ENCODE results near the gene PLEKHM1. TPM values are rescaled to one million over a fixed set of nuclear protein-coding genes. Genes with fewer than 3 reads are reported as not detected.

PLEKHM1 gene
- total RNA-seq, 1 experiment from 2014 or later = 8.5 TPM

DNA sequence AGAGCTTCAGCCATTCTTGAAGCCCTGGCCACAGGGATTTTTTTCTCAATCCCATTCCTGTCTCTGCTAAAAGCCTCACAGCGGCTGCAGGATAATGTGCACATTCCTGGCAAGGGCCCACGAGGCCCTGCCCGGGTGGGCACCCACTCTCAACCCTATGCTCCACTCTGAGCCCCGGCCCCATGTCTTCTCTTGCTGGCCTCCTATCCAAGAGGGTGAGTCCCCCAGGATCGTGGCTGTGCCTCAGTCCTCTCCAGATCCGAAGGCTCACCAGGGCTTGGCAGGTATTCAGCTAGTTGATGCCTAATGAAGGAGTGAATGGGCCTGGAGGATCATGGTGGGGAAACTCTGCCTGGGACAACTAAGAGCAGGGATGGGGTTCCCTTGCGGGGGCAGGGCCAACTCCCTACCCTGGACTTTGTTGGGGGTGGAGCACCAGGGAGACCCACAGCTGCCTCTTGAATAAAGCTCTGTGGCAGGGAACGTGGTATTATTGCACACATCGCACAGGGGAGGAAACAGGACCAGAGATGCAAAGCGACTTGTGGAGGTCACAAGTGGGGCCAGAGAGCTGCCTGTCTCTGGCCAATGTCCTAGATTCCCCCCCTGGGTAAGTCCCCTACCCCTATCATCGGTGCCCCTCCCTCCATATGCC, 63.2 kb downstream of the PLEKHM1 start:
- no peak for DNase-seq (ENCODE audit: low spot score)

DNA sequence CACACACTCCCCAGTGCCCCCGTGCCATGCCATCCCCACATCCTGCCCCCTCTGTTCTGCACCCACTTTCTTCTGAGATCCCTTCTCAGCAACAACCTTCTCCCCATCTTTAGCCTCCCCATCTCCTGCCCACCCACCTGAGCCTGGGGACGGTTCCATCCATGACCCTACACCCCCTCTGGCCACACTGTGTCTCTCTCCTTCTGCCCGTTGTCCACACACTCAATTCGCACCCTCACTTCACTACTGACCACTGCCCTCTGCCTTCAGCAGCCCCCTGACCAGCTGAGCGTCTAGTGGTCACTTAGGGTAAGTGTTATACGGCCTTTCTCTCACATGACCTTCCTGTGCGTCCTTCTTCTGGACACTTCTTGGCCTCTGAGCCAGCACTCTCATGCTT, 64.0 kb downstream of the PLEKHM1 start:
- no peak for DNase-seq (ENCODE audit: low spot score)

DNA sequence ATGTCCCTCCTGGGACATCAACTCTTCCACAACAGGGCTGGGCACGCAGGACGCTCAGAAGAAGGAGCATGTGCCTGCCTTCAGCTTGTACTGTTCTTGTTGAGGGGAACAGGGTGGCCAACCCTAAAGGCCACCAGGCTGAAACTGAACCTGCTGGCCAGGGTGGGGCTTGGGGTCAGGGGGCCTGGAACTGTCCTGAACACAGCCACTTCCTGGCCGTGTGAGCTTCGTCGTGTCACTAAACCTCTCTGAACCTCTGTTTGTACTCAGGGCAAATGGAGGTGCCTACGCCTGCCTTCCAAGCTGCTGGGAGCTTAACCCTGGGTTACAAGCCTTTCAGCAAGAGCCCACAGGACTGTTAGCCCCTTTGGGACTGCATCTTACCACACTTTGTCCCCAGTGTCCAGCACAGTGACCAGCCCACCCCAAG, 64.5 kb downstream of the PLEKHM1 start:
- DNase-seq (ENCODE audit: low spot score) = no peak

GRCh38 chr17:45425125-45425983, 65.2 kb downstream of the PLEKHM1 start:
- DNase-seq (ENCODE audit: low spot score) = peak; percentile 77

GRCh38 chr17:45424769-45425124, 65.8 kb downstream of the PLEKHM1 start:
- DNase-seq (ENCODE audit: low spot score) = no peak

GRCh38 chr17:45423975-45424335, 66.6 kb downstream of the PLEKHM1 start:
- DNase-seq (ENCODE audit: low spot score) = no peak

GRCh38 chr17:45423304-45423974, 67.1 kb downstream of the PLEKHM1 start:
- DNase-seq (ENCODE audit: low spot score) = no peak

- no peak for DNase-seq (ENCODE audit: low spot score)
These were observed 75.3 kb downstream of the PLEKHM1 start for GRCh38 chr17:45414990-45415881.

DNA sequence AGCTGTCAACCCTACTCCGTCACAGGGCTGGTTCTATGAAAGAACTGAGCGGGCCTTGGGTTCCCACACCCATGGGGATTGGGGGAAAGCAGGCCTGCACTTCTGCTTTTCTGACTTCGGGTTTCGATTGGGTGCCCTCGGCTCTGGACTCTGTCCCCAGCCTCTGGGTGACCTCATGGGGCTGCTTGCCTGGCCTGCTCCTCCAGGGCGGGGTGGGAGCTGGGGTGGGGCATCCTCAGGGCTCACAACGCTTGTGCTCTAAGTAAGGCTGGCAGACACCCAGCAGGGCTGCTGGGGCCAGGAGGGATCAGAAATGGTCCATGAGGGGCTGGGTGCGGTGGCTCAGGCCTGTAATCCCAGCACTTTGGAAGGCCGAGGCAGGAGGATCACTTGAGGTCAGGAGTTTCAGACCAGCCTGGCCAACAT, 77.0 kb downstream of the PLEKHM1 start:
- no peak for DNase-seq (ENCODE audit: low spot score)

- no peak for DNase-seq (ENCODE audit: low spot score)
These were observed 79.0 kb downstream of the PLEKHM1 start for GRCh38 chr17:45411348-45412105.

- DNase-seq (ENCODE audit: low spot score) = no peak
These were observed 80.1 kb downstream of the PLEKHM1 start for GRCh38 chr17:45410144-45411091.

DNA sequence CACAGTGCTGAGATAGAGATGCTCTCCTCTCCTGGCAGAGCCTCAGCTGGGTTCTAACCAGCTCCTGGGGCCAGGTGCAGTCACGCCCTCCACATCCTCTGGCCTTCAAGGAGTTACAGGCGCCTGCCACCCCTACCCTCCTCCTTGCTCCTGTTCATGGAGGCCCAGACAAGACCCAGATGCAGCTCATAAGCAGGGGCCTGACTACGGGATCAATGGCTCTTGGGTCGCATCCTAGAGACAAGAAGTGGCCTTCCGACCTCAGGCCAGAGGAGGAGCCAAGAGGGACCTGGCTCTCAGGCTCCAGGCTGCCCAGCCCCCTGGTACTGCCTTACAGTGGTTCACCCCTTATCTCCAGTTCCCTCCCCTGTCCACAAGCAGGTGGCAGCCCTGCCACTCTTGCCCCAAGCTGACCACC, 80.9 kb downstream of the PLEKHM1 start:
- DNase-seq (ENCODE audit: low spot score) = no peak

GRCh38 chr17:45408611-45409421, 81.7 kb downstream of the PLEKHM1 start:
- no peak for DNase-seq (ENCODE audit: low spot score)

DNA sequence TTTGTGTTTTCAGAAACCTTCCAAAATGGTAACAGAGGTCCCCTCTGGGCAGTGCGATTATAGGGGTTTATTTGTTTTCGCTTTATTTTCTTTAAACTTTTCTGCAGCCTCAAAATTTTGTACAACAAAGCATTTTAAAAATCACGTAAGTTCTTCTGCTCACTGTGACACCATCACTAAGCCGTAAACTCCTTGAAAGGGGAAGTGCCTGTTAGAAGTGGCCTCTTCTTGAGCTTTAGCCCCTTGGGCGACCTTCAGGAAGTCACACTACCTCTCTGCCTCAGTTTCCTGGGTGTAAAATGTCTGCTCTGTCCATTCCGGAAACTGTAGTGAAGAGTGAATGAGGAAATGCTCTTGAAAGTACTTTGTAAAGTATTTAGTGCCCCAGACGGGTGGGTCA, 84.4 kb downstream of the PLEKHM1 start:
- no peak for DNase-seq (ENCODE audit: low spot score)

DNA sequence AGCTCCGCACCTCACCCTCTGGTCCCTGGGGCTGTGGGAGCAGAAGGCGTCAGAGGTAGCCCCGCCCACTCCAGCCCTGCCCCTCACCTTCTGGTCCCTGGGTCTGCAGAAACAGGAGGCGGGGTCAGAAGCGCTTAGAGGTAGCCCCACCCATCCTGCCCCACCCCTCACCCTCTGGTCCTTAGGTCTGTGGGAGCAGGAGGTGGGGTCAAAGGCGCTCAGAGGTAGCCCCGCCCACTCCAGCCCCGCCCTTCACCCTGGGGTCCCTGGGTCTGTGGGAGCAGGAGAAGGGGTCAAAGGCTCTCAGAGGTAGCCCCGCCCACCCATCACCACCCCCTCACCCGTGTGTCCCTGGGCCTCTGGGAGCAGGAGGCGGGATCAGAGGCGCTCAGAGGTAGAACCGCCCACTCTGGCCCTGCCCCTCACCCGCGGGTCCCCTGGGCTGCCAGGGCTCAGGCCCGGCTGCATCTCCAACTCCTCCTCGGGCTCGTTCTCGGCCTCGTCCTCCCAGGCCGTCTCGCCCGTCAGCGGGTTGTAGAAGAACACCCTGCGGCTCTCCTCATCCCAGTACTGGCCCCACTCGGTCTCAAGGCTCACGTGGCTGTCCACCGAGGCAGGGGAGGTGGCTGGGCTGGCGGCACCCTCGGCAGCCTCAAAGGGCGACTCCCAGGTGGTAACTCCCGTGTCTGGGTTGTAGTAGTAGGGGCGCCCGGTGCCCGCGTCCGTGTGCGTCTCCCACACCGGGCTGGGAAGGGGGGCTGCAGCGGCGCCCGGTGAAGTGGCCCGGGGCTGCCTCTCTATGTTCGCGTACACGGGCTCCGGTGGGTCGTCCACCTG, 85.1 kb downstream of the PLEKHM1 start:
- no peak for DNase-seq (ENCODE audit: low spot score)

GRCh38 chr17:45404870-45405249, 85.7 kb downstream of the PLEKHM1 start:
- DNase-seq (ENCODE audit: low spot score) = no peak

DNA sequence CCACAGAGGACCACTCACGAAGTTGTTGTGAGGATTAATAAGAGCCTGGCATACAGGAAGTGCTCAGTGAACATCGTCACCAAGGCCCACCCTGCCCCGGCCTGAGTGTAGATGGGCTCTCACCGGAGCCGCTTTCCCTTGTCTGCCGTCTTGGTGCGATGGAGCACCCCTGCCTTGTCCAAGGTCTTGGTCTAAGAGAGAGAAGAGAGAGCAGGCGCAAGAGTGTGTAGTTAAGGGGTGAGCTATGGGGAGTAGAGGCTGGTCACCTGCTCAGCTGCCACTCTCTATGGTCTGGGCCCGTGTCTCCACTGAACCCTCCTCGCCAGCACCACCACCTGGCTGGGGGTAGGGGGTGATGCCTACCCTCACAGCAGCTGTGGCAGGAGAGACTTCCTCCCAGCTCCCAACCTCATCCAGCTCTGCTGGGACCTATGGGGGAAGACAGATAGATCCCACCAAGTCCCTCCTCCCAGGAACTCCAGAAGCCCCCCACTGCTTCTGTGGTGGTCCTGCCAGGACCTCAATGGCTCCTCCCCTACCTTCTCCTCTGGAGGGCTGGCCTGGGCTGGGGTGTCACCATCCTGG, 86.5 kb downstream of the PLEKHM1 start:
- no peak for DNase-seq (ENCODE audit: low spot score)

DNA sequence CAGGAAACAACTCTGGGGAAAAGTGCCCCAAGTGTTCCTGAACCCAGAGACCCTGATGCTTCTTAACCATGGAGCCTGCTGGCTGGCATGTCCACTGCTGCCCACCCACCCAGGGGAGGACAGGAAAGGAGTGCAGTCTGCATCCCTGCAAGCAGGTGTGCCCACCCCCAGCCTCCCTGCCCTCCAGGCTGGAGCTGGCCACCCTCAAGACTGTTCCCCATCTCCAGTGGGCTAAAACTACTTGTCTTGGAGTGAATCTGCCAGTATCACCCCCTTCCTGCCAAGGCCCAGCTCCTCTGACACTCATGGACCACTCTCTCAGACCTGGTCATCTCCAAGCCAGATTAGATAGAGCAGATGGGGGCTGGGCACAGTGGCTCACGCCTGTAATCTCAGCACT, 87.6 kb downstream of the PLEKHM1 start:
- no peak for DNase-seq (ENCODE audit: low spot score)
